GM12874 (cell line): ENCODE data around the gene COX5B.

Source experiments
- CTCF ChIP-seq: IDR thresholded peaks from 2 replicates; pipeline ENCODE4 v1.5.1; 2011; ENCODE audit warnings: low read depth, mild to moderate bottlenecking, control low read depth, low read length, moderate library complexity; ENCODE audit not compliant: insufficient read depth

The COX5B gene

GRCh38 chr2:97645695-97646629 lies at the start of gene COX5B:
TSS of gene COX5B (plus strand) at chr2:97646062. CDS start at chr2:97646087, 25 bp downstream.
- no peak for TF ChIP-seq CTCF

GRCh38 chr2:97617911-97618310 lies 28.0 kb upstream of the COX5B start:
- TF ChIP-seq CTCF = no peak

DNA sequence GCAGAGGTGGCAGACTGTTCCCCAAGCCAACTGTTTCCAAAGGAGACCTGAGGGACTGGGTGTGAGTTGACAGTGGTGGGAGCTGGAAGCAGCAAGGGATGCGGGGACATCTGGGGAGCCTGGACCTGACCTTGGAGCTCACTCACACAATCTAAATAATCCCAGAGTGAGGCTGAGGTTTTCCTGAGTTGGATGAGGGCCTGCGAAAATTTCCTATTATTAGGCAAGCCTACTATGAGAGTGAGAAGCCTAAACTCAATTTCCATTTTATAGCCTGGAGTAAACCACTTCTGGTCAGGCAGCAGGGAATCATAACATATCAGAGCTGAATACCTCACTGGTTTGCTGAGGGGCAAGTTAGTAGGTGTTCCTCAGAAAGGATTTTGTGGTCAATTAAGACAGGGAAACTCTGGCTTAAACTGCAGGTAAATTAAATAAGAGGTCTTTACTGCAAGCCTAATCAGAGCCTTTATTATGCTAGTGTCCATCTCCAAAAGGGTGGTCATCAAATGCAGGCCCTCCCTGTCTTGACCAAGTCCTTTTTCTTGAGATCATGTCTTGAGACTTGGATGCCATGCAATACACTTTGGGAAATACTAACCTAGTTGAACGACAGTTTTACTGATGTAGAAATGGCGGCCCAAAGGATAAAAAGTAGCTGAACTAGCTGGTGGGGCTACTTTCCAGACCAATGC lies 1.7 kb upstream of the COX5B start:
- no peak for TF ChIP-seq CTCF

GRCh38 chr2:97645112-97645694 lies 659 bp upstream of the COX5B start:
- TF ChIP-seq CTCF = no peak

DNA sequence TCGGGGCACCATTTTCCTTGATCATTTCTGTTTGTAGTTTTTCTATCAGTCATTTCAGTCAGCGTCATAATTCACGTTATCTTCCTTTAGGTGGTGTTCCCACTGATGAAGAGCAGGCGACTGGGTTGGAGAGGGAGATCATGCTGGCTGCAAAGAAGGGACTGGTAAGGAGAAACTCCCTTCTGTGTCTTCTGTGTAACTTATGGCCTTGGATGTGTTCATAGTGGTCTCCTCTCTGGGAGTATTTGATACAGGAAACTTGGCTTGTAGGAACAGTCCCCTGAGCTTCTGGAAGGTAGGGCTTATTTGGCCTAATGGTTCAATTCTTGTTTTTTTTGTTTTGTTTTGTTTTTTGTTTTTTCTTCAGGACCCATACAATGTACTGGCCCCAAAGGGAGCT lies 1.1 kb downstream of the COX5B start:
- TF ChIP-seq CTCF = no peak

- no peak for TF ChIP-seq CTCF
Measured at GRCh38 chr2:97651114-97651513, 5.3 kb downstream of the COX5B start.

DNA sequence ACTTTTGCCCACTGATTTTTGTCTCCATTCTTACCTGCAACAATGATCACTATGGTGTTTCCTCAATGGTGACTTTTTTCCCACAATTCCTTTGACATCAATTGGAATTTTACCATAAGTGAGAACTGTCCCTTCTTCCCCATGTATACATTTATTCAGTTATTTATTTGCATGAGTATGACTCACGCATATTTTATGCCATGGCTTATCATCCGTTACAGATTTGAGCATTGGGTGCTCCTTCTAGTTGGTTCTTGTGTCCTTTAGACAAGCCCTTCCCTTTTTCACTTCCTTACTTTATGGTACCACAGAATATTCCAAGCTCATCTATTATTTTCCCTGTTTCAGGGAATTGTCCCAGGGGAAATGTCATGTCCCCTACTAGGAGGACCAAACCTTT lies 7.6 kb downstream of the COX5B start:
- TF ChIP-seq CTCF = no peak
